CD4-positive, alpha-beta memory T cell (primary cell): ENCODE results near the gene C1orf159. TPM values are rescaled to one million over a fixed set of nuclear protein-coding genes. Genes with fewer than 3 reads are reported as not detected.

Source experiments
- CTCF ChIA-PET: fragments of 350-600 bp; sonication (Branson Sonifier 250); formaldehyde crosslinking; loops from one replicate; lab custom pipeline; 2021; ENCODE audit warnings: inconsistent platforms; ENCODE audit not compliant: partially characterized antibody; lab: Charles Lee
- POLR2A ChIA-PET: fragments of 350-600 bp; sonication (Branson Sonifier 250); formaldehyde crosslinking; loops from one replicate; lab custom pipeline; 2021; ENCODE audit not compliant: partially characterized antibody; lab: Charles Lee
- DNase-seq, 5 donors: peaks; one replicate each; pipeline versions ENCODE4 v3.0.0 to v3.0.0-alpha.2; 2020 to 2022; ENCODE audit warnings: mixed read lengths in 1 of 5
- H3K27ac ChIP-seq: one replicate; pipeline ENCODE4 v1.7.0; 2013; ENCODE audit warnings: low read depth, low read length
- H3K27me3 ChIP-seq: 2 replicates; pipeline ENCODE4 v1.7.0; 2013; ENCODE audit warnings: mild to moderate bottlenecking, low read length, moderate library complexity; ENCODE audit not compliant: insufficient read depth
- H3K36me3 ChIP-seq: 2 replicates; pipeline ENCODE4 v1.7.0; 2013; ENCODE audit warnings: mild to moderate bottlenecking, low read length, moderate library complexity; ENCODE audit not compliant: insufficient read depth
- H3K4me1 ChIP-seq: 2 replicates; pipeline ENCODE4 v1.7.0; 2013; ENCODE audit warnings: mild to moderate bottlenecking, low read length, moderate library complexity; ENCODE audit not compliant: insufficient read depth
- H3K4me3 ChIP-seq, 2 donors: one replicate each; pipeline ENCODE4 v1.7.0; 2013; ENCODE audit warnings: low read length in 2 of 2, mild to moderate bottlenecking in 1 of 2
- H3K9me3 ChIP-seq, 2 donors: one replicate each; pipeline ENCODE4 v1.7.0; 2013; ENCODE audit warnings: low read length in 2 of 2, control low read depth in 1 of 2; ENCODE audit not compliant: control insufficient read depth in 1 of 2
- H3K27ac Mint-ChIP-seq, 7 donors: one replicate each; pipeline ENCODE4 v1.8.0; 2020 to 2021; ENCODE audit warnings: mixed read lengths in 7 of 7, mild to moderate bottlenecking in 6 of 7, inconsistent platforms in 3 of 7, moderate library complexity in 3 of 7
- H3K27me3 Mint-ChIP-seq, 2 donors: one replicate each; pipeline ENCODE4 v1.8.0; 2020 to 2021; ENCODE audit warnings: mixed read lengths in 2 of 2
- H3K36me3 Mint-ChIP-seq, 2 donors: one replicate each; pipeline ENCODE4 v1.8.0; 2020 to 2021; ENCODE audit warnings: mixed read lengths in 2 of 2, inconsistent platforms in 1 of 2, mild to moderate bottlenecking in 1 of 2
- H3K4me1 Mint-ChIP-seq, 4 donors: one replicate each; pipeline ENCODE4 v1.8.0; 2020 to 2021; ENCODE audit warnings: mixed read lengths in 4 of 4, mild to moderate bottlenecking in 1 of 4
- H3K4me3 Mint-ChIP-seq, 8 donors: one replicate each; pipeline ENCODE4 v1.8.0; 2020 to 2021; ENCODE audit warnings: mixed read lengths in 8 of 8, mild to moderate bottlenecking in 7 of 8, moderate library complexity in 6 of 8, inconsistent platforms in 3 of 8
- H3K9me3 Mint-ChIP-seq, 8 donors: one replicate each; pipeline ENCODE4 v1.8.0; 2020 to 2021; ENCODE audit warnings: mixed read lengths in 8 of 8, mild to moderate bottlenecking in 5 of 8, inconsistent platforms in 3 of 8, moderate library complexity in 1 of 8
- intact Hi-C: fragments of 100-400 bp; cut with micrococcal nuclease; formaldehyde crosslinking; loops from one replicate; pipeline ENCODE4 v1.15.1; 2023
- polyA plus RNA-seq, 2 donors: library from polyadenylated mRNA; unstranded; fragments of 300-500 nt; fragmentation: Illumina TruSeq; gene quantifications; one replicate each; pipeline ENCODE4 v1.2.3, GENCODE V29; 2021
- total RNA-seq, 2 experiments: library from RNA; stranded (reverse); gene quantifications; one replicate each; pipeline ENCODE4 v1.2.3, GENCODE V29; 2021

The C1orf159 gene
- total and polyA plus RNA-seq, 4 experiments from 2014 or later, result 3.8 to 15.1 (median 11.5) TPM

- CTCF ChIA-PET, result no interaction called here
- peaks cover 0 to 5% (median 0%) of the 10 kb centered on the region in 4 donors for H3K4me1 Mint-ChIP-seq
- H3K27ac Mint-ChIP-seq, result no peak overlapping the region
- intact Hi-C loops, result no loop called here
- H3K36me3 Mint-ChIP-seq, result no peaks in the 10 kb centered on the region
- Histone ChIP-seq H3K36me3 (no peaks in the 10 kb centered on the region), H3K9me3 (no peaks in the 10 kb centered on the region), H3K27me3 (no peaks in the 10 kb centered on the region), H3K27ac (no peak overlapping the region), H3K4me1 (no peaks in the 10 kb centered on the region), H3K4me3 (no peak overlapping the region)
- no peak overlapping the region for H3K4me3 Mint-ChIP-seq
- no peak for DNase-seq
- peaks cover 0 to 6% of the 10 kb centered on the region in 2 donors for H3K27me3 Mint-ChIP-seq
- POLR2A ChIA-PET, result no interaction called here
- H3K9me3 Mint-ChIP-seq, result peaks cover 0 to 4% (median 1%) of the 10 kb centered on the region in 8 donors
Observed at GRCh38 chr1:1047963-1048362, 67.9 kb downstream of the C1orf159 start.

DNA sequence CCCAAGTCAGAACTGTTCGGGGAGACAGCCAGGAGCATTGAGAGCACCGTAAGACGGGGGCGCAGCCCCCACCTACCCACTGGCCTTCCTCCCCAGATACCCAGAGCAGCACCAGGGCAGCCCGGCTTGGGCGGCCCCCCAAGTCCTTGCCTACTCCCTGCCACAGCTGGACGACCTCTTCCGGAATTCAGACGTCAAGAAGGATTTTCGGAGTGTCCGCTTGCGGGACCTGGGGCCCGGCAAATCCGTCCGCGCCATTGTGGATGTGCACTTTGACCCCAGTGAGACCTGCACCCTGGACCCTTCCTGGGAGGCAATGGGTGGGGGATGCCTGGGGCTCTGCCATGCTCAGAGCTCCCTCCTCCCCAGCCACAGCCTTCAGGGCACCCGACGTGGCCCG, 68.5 kb downstream of the C1orf159 start:
- Mint-ChIP-seq H3K36me3 (no peaks in the 10 kb centered on the region), H3K27me3 (peaks cover 0 to 1% of the 10 kb centered on the region in 2 donors), H3K4me1 (peaks cover 0 to 5% (median 0%) of the 10 kb centered on the region in 4 donors), H3K9me3 (peaks cover 0 to 4% (median 1%) of the 10 kb centered on the region in 8 donors), H3K4me3 (no peak overlapping the region), H3K27ac (no peak overlapping the region)
- Histone ChIP-seq H3K27me3 (no peaks in the 10 kb centered on the region), H3K9me3 (no peaks in the 10 kb centered on the region), H3K36me3 (no peaks in the 10 kb centered on the region), H3K27ac (no peak overlapping the region), H3K4me3 (no peak overlapping the region), H3K4me1 (no peaks in the 10 kb centered on the region)
- ChIA-PET CTCF (no interaction called here), POLR2A (no interaction called here)
- DNase-seq, result no peak
- intact Hi-C loops, result no loop called here

DNA sequence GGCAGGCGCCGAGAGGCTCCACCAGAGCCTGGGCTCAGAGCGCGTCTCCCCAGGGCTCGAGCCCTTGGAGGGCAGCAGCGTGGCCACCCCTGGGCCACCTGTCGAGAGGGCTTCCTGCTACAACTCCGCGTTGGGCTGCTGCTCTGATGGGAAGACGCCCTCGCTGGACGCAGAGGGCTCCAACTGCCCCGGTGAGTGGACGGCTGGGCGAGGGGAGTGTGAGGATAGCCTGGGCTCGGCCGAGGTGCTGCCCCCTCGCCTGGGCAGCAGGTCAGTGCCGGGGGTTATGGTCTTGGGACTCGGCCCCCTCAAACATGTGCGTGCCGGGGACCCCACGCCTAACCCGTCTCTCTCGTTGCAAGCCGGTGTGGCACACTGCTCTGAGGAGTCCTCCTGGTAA, 69.1 kb downstream of the C1orf159 start:
- ChIA-PET POLR2A (no interaction called here), CTCF (no interaction called here)
- Histone ChIP-seq H3K36me3 (no peaks in the 10 kb centered on the region), H3K9me3 (no peaks in the 10 kb centered on the region), H3K4me3 (no peak overlapping the region), H3K4me1 (no peaks in the 10 kb centered on the region), H3K27ac (no peak overlapping the region), H3K27me3 (no peaks in the 10 kb centered on the region)
- Mint-ChIP-seq H3K27ac (no peak overlapping the region), H3K9me3 (peaks cover 0 to 4% (median 1%) of the 10 kb centered on the region in 8 donors), H3K4me3 (no peak overlapping the region), H3K4me1 (peaks cover 0 to 2% (median 0%) of the 10 kb centered on the region in 4 donors), H3K27me3 (no peaks in the 10 kb centered on the region), H3K36me3 (no peaks in the 10 kb centered on the region)
- DNase-seq, result no peak
- intact Hi-C loops, result no loop called here

DNA sequence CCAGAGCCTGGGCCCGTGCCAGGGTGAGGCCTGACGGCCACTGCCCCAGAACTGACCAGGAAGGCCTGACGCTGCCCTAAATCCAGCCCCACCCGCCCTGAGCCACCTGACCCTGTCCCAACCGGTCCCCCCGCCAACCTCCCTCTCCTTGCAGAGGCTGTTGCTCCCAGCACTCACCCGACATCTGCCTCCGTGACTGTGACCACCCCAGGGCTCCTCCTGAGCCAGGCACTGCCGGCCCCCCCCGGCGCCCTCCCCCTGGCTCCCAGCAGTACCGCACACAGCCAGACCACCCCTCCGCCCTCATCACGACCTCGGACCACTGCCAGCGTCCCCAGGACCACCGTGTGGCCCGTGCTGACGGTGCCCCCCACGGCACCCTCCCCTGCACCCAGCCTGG, 69.6 kb downstream of the C1orf159 start:
- H3K4me3 ChIP-seq, result no peak overlapping the region
- no peaks in the 10 kb centered on the region for H3K27me3 Mint-ChIP-seq
- no peaks in the 10 kb centered on the region for H3K27me3 ChIP-seq
- no peak for DNase-seq
- no peaks in the 10 kb centered on the region for H3K9me3 ChIP-seq
- ChIA-PET CTCF (no interaction called here), POLR2A (no interaction called here)
- H3K27ac Mint-ChIP-seq, result no peak overlapping the region
- H3K4me1 ChIP-seq, result no peaks in the 10 kb centered on the region
- H3K36me3 ChIP-seq, result no peaks in the 10 kb centered on the region
- H3K27ac ChIP-seq, result no peak overlapping the region
- peaks cover 0 to 2% (median 0%) of the 10 kb centered on the region in 4 donors for H3K4me1 Mint-ChIP-seq
- intact Hi-C loops, result no loop called here
- H3K4me3 Mint-ChIP-seq, result no peak overlapping the region
- no peaks in the 10 kb centered on the region for H3K36me3 Mint-ChIP-seq
- peaks cover 0 to 4% (median 1%) of the 10 kb centered on the region in 8 donors for H3K9me3 Mint-ChIP-seq

- no peak overlapping the region for H3K4me3 Mint-ChIP-seq
- H3K27me3 Mint-ChIP-seq, result no peaks in the 10 kb centered on the region
- peaks cover 4% of the 10 kb centered on the region for H3K4me1 ChIP-seq
- no peak for DNase-seq
- H3K27me3 ChIP-seq, result no peaks in the 10 kb centered on the region
- peaks cover 0 to 4% (median 1%) of the 10 kb centered on the region in 8 donors for H3K9me3 Mint-ChIP-seq
- no peaks in the 10 kb centered on the region for H3K9me3 ChIP-seq
- POLR2A ChIA-PET, result no interaction called here
- no peak overlapping the region for H3K27ac ChIP-seq
- H3K36me3 ChIP-seq, result no peaks in the 10 kb centered on the region
- no peak overlapping the region for H3K4me3 ChIP-seq
- peaks cover 0 to 2% (median under 1%) of the 10 kb centered on the region in 4 donors for H3K4me1 Mint-ChIP-seq
- peak overlapping the region in 1 of 7 donors; percentile 62 for H3K27ac Mint-ChIP-seq
- H3K36me3 Mint-ChIP-seq, result no peaks in the 10 kb centered on the region
- CTCF ChIA-PET, result no interaction called here
- intact Hi-C loops, result no loop called here
Observed at GRCh38 chr1:1045129-1045528, 70.8 kb downstream of the C1orf159 start.

DNA sequence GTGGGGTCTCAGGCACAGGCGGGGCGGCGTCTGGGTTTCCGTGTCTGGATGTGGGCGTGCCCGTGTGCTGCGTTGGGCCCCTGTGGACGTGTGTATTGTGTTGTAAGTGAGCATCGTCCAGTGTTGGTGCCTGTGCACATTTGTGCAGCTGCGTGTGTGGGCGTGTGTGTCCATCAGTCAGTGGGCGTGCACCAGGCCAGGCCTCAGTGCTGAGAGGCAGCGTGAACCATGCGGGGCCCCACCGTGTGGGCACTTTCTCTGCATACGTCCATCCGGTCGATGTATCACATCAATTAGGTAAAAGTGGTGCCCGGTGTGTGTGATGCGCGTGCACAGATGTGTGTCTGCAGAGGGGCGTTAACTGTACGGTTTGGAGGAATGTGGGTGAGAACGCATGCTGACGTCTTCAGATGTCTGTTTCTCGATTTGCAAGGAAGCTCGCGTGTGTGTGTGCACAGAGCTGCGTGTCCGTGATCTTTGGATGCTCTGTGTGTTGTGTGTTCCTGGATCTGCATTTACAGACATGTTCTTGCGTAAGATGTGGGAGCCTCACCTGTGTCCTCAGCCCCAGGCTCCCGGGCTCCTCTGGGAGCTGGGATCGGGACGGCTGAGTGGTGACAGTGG, 71.3 kb downstream of the C1orf159 start:
- Histone ChIP-seq H3K36me3 (no peaks in the 10 kb centered on the region), H3K9me3 (no peaks in the 10 kb centered on the region), H3K27me3 (no peaks in the 10 kb centered on the region), H3K4me1 (peaks cover 10% of the 10 kb centered on the region), H3K27ac (no peak overlapping the region), H3K4me3 (no peak overlapping the region)
- peak overlapping the region in 1 of 8 donors; percentile 17 for H3K4me3 Mint-ChIP-seq
- H3K36me3 Mint-ChIP-seq, result no peaks in the 10 kb centered on the region
- peaks cover 0 to 4% (median 1%) of the 10 kb centered on the region in 8 donors for H3K9me3 Mint-ChIP-seq
- no peaks in the 10 kb centered on the region for H3K27me3 Mint-ChIP-seq
- POLR2A ChIA-PET, result no interaction called here
- peak overlapping the region in 1 of 7 donors; percentile 62 for H3K27ac Mint-ChIP-seq
- intact Hi-C loops, result loop anchor here (5.0 kb wide), 1 partner anchor 73 kb away; the partner anchor contains the start of gene C1orf159
- CTCF ChIA-PET, result no interaction called here
- no peak for DNase-seq
- peaks cover 3 to 6% (median 4%) of the 10 kb centered on the region in 4 donors for H3K4me1 Mint-ChIP-seq

GRCh38 chr1:1043921-1044320, 72.0 kb downstream of the C1orf159 start:
- CTCF ChIA-PET, result no interaction called here

More at GRCh38 chr1:1043921-1044320, 72.0 kb downstream of the C1orf159 start:
- no peaks in the 10 kb centered on the region for H3K36me3 ChIP-seq
- H3K4me1 ChIP-seq, result peaks cover 16% of the 10 kb centered on the region
- no peak overlapping the region for H3K4me3 Mint-ChIP-seq
- DNase-seq, result no peak
- H3K36me3 Mint-ChIP-seq, result no peaks in the 10 kb centered on the region
- H3K27me3 ChIP-seq, result no peaks in the 10 kb centered on the region
- H3K9me3 ChIP-seq, result no peaks in the 10 kb centered on the region
- H3K27me3 Mint-ChIP-seq, result peaks cover 0 to 2% of the 10 kb centered on the region in 2 donors
- no peak overlapping the region for H3K27ac ChIP-seq
- no peak overlapping the region for H3K4me3 ChIP-seq
- peaks cover 0 to 4% (median 1%) of the 10 kb centered on the region in 8 donors for H3K9me3 Mint-ChIP-seq
- H3K4me1 Mint-ChIP-seq, result peaks cover 5 to 12% (median 8%) of the 10 kb centered on the region in 4 donors
- intact Hi-C loops, result loop anchor here (5.0 kb wide), 1 partner anchor 73 kb away; the partner anchor contains the start of gene C1orf159
- POLR2A ChIA-PET, result no interaction called here
- no peak overlapping the region for H3K27ac Mint-ChIP-seq
